HG03457 (cell line): Measurements from ENCODE around the gene ZNF511.

ENCODE experiments used
- ATAC-seq: cut with Tn5 transposase; IDR thresholded peaks from one replicate; pipeline ENCODE4 v1.9.1; 2021; ENCODE audit warnings: moderate number of reproducible peaks; ENCODE audit not compliant: unreplicated experiment

Gene ZNF511

DNA sequence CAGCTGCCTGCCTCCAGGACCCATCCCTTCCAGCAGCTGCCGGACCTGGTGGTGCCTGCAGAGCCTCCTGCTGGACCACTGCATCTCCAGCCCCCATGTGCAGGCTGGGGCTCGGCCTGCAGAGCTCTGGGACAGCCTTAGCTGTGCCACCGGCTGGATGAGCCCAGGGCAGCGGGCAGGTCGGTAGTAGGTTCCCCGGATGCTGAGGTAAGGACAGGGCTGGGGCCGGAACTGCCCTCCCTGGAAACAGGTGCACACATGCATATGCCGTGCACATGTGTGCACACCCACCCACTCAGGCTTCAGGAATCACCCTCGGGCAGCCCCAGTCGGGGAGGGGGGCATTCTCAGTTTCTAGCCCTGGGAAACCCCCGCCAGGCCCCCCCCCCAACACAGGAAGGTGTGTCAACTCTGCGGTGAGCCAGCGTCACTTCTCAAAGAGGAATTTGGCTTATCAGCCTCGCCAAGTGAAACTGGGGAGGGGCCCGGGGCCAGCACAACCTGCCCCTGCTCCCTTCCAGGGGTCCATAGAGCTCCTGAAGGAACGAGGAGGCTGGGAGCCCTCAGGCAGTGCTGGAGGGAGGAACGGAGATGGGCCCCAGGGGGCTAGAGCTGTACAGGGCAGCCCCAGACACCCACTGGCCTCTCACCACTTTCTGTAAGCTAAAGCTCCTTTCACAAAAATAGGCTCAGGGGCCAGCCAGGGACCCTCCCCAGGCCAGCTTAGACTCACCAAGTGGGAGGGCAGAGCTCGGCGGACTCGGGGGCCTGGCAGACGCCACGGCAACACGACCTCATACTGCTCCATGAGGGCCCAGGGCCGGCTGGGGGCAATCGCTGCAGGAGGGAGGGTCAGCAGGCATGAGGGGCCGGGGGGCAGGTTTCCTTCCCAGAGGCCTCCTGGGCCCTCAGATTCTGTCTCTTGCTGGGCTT is 33.7 kb upstream of the ZNF511 start:
- ATAC-seq: peak; percentile 42

GRCh38 chr10:133275684-133276092 is 33.0 kb upstream of the ZNF511 start:
- ATAC-seq: peak; percentile 37

- no peak for ATAC-seq
Observed at GRCh38 chr10:133276100-133276434, 32.6 kb upstream of the ZNF511 start.

DNA sequence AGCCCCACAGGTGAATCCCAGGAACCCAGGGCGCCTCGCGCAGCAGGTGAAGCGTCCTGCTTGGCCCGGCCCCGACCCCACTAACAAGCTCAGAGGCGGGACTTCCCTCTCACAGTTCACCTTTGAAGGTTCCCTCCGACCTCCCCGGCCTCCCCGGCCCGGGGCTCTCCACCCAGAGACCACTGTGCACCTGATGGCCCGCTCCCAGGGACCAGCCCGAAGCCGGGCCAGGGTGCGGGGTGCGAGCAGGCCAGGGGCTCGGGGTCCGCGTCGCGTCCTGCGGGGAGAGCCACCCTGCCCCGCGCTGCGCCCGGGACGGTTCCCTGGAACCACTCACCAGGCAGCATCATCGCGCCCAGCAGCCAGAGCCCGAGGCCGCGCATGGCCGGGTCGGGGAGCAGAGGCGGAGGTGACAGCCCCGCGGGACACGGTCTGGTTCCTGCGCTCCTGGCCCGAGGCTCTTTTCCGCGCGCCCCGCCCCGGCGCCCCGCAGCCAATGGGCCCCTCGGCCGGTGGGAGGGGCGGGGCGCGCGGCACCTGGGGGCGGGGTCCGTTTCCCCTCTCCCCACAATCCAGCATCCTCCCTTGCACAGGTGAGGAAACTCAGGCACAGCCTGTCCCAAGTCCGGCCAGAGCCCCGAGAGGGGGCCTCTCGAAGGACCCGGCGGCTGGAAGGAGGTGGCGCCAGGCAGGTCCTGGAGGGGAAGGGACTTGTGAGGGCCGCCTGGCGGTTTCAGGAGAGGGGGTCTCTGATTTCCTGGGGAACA is 32.1 kb upstream of the ZNF511 start, which contains the start of gene ADAM8:
TSS of gene ADAM8 (minus strand) at position 434 of the 767 bp plus-strand sequence. CDS start at position 383, 51 bp downstream.
- peak; percentile 32 for ATAC-seq

GRCh38 chr10:133277277-133277992 is 31.3 kb upstream of the ZNF511 start:
- no peak for ATAC-seq

- ATAC-seq: no peak
Observed at GRCh38 chr10:133277993-133278576, 30.6 kb upstream of the ZNF511 start.

GRCh38 chr10:133278577-133279265 is 30.0 kb upstream of the ZNF511 start:
- ATAC-seq: no peak

- no peak for ATAC-seq
Observed at GRCh38 chr10:133279326-133280226, 29.1 kb upstream of the ZNF511 start.

DNA sequence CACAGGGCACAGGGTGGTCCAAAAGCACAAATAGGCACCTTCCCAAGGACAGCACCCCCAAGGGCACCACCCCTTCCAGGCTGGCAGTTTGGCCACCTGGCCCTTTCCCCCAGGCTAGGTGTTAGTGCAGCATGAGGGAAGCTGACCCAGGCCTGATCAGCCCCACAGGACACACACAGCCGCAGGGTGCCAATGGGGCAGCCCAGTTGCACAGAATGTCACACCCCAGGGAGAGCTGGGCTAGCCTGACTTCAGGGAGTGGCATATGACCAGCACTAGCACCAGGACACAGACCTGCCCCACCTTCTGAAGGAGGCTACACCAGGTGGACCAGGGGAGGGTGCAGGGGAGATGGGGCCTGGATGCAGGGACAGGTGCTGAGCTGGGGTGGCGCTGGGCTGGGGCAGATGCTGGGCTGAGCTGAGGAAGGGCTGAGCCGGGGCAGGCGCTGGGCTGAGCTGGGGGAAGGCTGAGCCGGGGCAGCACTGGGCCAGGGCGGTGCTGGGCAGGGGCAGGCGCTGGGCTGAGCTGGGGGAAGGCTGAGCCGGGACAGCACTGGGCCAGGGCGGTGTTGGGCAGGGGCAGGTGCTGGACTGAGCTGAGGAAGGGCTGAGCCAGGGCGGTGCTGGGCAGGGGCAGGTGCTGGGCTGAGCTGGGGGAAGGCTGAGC is 28.2 kb upstream of the ZNF511 start:
- no peak for ATAC-seq

DNA sequence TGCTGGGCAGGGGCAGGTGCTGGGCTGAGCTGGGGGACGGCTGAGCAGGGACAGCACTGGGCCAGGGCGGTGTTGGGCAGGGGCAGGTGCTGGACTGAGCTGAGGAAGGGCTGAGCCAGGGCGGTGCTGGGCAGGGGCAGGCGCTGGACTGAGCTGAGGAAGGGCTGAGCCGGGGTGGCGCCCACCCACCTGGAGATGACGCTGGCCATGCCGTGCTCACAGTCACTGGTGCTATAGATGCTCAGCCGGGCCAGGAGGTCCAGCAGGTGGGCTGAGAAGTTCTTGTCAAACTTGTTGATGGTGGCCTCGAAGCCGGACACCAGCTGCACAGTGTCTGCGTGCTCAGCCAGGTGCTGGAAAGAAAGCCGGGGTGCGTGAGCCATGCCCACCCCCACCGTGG is 27.6 kb upstream of the ZNF511 start:
- no peak for ATAC-seq

DNA sequence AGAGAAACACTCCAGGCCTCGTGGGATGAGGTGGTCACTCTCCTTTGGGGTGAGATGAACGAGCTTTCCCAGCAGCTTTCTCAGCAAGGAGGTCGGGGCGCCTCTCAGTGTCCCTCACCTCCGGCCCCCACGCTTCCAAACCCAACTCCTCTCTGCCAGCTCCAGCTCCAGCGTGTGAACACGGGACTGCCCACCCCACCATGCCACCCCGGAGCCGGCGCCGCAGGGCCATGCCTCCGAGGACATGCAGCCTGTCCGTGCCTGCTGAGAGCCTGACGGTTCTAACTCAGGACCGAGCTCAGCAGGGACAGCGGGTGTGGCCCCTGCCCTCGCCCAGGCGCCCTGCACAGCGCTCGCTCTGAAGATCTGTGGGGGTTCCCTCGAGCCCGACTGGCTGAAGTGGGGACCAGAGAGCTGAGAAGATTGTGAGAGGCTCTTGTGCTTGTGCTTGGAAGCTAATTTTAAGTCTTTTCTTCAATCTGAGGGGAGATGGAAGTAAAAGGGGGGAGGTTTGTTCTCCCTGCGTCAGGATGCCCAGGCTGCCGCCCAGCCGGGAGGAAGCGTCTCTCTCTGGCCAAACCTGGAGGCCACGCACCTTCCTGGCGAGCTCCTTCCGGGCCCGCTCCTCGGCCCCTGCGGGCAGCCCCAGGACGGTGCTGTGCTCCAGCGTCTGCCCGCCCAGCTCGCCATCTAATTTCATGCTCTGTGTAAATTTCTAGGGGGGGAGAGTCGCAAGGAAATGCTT is 26.9 kb upstream of the ZNF511 start:
- no peak for ATAC-seq

- ATAC-seq: no peak
Observed at GRCh38 chr10:133282846-133283390, 25.8 kb upstream of the ZNF511 start.

GRCh38 chr10:133283931-133284330 is 24.8 kb upstream of the ZNF511 start:
- no peak for ATAC-seq

DNA sequence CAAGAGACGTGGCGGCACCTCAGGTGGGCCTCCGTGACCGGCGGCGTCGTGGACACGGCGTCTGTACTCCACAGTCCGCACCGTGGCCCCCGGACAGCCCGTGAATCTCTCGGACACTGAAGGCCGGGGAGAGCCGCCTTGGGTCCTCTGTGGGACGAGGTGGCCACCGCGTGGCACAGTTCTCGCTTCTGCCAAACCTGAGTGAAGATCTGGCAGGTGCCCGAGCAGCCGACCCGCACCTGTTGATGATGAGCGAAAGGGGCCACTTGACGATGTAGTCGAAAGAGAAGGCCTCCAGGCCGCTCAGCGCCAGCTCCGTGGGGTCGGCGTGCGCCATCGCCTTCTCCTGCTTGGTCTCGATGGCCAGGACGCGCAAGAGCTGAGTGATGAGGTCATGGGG is 23.5 kb upstream of the ZNF511 start:
- no peak for ATAC-seq

- ATAC-seq: no peak
Observed at GRCh38 chr10:133286366-133286765, 22.3 kb upstream of the ZNF511 start.

DNA sequence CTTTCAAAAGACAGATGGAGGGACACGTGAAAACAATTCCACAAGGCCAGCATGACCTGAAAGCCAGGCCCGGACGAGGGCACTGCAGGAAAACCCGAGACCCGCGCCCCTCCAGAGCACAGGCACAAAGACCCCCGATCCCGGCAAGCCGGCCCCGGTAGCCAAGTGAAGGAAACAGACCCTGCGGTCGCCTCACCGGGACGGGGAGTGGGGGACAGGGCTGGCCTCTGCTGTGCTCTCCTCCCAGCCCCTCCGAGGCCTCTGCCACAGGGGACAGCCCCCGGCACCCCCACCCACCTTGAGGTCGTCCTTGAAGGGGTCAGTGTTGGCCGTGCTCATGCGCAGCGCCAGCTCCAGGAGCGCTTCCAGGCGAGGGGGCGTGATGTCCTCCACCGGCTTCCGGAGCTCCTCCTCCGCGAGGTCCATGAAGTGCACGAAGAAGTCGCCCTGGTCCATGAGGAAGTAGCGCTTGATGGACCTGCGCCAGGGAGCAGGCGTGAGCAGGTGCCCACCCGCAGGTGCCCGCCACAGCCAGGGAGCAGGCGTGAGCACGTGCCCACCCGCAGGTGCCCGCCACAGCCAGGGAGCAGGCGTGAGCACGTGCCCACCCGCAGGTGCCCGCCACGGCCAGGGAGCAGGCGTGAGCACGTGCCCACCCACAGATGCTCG is 20.7 kb upstream of the ZNF511 start:
- no peak for ATAC-seq

DNA sequence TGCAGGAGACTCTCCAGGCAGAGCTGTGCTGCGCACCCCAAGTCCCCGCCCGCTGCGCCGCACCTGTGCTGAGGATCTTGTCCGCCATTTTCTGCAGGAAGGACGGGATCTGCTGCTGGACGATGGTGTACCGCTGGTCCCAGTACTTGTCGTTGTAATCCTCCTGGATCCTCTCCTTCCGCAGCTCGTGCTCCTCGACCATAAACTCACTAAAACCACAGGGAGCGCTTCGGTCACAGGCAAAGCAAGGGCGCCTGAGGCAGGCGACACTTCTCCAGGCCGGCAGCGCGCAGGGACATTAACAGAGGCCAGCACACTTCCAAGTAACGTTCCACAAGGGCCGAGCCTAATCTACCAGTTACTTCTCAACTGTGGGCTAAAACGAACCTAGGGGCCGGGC is 19.0 kb upstream of the ZNF511 start:
- no peak for ATAC-seq
